Endothelial cell of hepatic sinusoid (primary cell): ENCODE results near the gene NCKAP5.

Experiments
- in situ Hi-C: cut with HindIII; loops from 2 replicates; pipeline ENCODE4 v1.10.0; 2017; ENCODE audit warnings: low sequenced_read_pairs

NCKAP5 gene

DNA sequence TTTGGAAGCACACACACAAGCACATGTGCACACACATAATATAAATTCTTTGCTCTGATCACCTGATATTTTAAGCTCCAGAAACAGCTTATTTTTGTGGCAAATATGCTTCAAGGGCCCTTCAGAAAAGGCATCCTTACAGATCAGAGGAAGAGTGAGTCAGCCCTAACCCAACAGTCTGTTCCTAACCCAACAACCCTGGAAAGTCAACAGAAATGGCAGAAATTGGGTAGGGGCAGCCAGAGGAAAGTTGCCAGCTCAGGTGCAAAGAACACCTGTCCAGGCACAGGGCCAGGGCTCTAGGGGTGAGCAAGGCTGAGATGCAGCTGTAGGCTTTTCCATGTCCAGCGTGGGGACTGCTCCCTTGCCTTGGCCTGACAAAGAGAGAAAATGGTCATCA lies 6.4 kb upstream of the NCKAP5 start:
- in situ Hi-C loops, result loop anchor here (5.0 kb wide), 1 partner anchor 52 kb away; no protein-coding TSS in a partner anchor

DNA sequence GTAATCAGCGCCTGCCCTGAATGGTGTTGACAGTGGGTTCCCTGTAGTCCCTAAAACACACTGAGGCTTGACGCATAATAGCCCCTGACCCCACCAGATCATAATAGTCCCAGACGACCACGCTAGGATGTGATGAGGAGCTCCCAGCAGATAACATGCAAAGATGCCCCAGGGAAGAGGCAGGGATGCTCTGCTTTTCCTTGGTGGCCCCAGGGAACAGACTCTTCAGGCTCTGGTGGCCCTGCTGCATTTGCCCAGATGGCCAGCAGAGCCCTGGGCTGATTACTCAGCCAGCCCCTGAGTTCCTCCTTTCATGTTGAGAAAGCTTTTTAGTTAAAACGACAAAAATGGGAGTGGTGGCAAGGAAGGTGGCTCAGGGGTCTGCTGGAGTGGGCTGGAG lies 5.9 kb upstream of the NCKAP5 start:
- in situ Hi-C loops, result loop anchor here (5.0 kb wide), 1 partner anchor 52 kb away; no protein-coding TSS in a partner anchor

DNA sequence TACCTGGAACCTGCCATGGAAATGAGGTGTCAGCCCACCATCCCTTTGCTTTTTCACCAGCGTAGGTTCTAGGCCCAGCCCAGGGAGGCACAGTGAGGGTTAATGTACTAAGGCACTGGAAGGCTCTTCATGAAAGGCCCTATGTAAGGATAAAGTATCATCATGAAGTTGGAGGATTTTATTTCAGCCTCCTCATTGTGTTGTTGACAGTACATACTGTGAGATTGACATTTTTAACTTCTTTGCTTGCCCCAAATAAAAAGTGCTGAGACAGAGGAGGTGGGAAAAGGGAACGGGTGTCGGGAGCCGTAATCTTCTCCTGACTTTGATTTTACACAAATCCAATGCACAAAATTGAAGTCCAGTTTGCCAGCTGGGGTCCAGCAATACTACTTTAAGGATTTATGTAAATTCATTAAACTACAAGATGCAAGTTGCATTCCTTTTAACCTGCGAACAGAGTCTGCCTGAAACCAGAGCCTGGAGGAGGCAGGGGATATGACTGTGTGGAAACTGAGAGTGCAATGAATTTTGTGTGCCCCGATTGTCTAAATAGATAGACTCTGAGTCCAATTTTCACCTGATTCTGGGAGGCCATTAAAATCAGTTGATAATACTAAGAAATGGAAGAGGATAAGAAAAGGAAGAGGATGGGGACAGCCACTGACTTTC lies 5.4 kb upstream of the NCKAP5 start:
- in situ Hi-C loops, result loop anchor here (5.0 kb wide), 1 partner anchor 51 kb away; no protein-coding TSS in a partner anchor

DNA sequence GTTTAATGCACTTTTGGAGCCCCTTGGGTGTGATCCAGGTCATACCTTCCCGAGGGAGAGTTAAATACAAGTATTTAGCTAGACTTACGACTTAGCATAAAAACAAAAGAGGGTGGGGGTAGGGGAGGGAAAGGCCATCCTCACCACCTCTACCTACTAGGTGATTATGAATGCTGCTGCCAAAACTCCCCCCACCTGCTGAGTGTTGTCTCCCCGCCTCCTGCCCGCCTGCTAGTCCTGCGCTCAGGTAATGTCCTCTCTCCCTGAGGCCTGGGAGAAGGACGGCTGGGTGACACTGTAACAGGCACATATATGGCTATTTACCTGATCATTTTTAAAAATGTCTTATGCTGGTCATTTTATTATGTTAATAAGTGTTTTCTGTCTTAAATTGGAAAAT lies 3.0 kb upstream of the NCKAP5 start:
- in situ Hi-C loops, result loop anchor here (5.0 kb wide), 1 partner anchor 49 kb away; no protein-coding TSS in a partner anchor

DNA sequence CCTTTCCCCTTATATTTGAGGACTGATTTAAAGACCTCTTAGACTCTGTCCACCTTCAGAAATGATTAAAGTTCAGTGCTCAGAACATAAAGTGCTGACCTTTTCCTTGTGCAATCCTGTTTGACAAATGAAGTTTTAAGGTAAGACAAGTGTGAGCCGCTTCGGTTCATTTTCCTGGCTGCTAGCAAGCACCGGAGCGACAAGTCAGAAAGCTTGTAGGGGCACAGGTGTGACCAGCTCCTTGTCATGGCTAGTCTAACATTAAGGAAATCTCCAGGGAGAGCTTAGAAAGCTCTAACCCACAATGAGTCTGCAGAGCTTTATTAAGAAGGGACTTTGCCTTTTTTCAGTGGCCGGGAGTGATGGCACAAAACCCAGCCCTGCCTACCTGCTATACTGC lies 2.3 kb upstream of the NCKAP5 start:
- in situ Hi-C loops, result loop anchor here (5.0 kb wide), 1 partner anchor 48 kb away; no protein-coding TSS in a partner anchor

DNA sequence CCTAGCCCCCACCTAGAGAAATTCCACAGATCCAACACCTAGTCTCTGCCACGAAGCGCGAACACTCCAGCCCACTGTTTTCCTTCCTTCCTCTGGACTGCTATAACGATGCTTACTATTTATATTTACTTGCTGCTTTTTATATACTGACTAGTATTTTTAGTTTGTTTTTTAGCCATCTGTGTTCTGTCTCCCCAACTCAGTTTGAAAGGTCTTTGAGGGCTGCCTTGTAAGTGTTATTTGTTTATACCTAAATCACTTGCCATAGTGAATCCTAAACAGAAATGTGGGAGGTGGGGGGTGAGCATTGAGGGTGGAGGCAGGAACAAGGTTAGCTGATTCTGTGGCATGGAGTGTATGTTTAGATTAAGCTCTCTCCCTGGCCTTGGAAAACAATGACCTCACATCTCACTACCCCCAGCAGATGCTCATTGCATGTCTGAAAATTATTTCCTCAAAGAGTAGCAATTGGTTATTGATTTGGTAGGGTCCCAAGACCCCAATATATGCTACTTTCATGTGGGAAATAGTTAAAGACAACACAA lies 1.1 kb upstream of the NCKAP5 start:
- in situ Hi-C loops, result no loop called here

DNA sequence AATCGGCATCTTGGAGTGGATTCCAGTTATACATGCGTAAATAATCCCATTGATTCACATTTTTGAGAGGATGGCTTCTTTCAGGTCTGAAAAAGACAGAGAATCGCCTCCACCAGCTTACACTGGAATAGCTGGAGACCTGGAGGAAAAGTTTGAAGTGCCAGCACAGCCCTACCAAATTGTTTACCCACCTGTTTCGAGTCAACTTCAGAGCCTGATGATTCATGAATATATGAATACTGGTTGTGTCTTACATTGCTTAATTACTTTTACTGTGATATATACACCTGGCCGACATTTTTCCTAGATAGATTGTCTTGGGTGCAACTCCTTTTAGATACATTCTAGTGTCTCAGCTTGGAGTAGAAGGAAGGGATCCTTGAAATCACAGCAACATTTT lies 335 bp upstream of the NCKAP5 start:
- in situ Hi-C loops, result no loop called here

DNA sequence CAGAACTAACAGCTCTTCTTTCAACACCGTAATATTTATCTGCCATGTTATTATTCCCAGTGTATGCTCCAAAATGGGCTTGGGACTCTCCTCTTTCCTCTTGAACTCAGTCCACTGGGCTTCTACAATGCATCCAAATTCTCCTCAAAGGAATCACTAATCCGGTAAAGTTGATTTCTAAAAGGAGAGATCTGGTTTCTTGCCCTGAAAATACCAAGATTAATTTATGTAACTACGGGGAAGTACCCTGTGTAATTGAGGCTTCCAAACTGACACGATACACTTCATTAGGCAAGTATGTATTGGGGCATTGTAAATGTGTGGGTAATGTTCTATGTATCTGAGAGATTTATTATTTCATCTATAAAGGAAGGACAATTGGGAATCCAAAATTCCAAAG lies 5.7 kb downstream of the NCKAP5 start:
- in situ Hi-C loops, result no loop called here

DNA sequence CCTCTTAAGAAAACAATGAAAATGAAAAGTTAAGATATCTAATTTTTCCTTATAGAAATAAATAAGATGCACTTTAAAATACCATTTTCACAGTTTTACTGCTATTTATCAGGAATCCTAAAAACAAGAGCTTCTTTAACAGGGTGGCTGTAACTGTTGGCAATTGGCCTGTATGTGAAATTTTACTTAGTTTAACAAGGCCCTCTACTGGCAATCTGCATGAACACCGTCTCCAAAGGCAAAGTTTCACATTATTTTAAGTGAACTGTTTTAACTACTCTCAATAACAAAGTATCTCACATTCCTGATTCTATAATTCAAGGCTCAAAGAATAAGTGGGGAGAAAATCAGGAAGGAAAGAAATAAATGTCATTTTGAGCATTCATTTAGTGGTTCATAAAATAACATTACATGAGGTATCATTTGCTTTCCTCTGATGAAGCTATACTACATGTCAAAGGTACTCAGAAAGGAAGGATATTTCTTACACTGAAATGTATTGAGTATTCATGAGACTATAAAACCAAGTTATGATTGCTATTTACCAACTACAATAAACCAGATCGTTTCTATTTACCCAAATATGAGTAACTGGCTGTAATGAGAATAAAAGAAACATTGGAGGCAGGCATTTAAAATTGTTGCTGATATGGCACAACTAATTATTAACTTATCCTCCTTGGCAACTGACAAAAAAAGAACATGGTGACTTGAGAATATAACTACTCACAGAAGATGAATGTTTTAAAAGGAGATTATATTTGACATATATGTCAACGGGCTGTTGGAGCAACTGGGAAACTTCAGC lies 7.0 kb downstream of the NCKAP5 start:
- in situ Hi-C loops, result no loop called here

DNA sequence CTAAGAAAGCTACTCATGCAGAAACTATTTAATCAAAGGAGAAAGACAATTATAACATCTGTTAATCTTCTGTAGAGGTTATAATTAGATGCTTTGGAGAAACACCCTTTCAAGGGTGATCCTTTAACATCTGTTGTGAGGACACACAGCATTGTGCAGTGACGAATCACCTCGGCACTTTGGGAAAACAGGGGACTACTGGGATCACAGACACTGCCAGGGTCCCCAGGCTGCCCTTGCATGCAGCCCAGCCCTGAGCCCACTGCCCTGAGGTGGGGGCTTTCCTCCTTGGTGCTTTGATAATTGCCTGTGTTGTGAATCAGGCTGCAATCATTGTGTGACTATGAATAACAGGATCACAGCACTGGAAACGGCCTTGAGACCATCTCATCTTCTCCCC lies 10.6 kb downstream of the NCKAP5 start:
- in situ Hi-C loops, result no loop called here

DNA sequence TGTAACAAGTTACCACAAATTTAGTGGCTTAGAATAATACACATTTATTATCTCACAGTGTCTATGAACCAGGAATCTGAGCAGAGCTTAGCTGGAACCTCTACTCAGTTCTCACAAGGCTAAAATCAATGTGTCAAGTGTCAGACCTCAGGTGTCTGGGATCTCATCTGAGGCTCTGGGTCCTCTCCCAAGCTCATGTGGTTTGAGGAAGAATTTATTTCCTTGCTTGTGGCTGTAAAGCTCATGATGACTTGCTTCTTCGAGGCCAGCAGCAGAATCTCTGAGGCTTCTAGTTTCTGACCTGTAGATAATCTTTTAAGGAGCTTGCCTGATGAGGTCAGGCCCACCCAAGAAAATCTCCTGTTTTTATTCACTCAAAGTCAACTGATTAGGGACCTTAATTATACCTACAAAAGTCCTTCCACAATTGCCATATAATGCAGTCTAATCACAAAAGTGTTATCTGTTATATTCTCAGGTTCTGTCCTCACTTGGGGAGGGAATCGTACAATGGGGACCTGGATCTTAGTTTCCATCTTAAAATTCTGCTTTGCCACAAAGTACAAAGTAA lies 14.3 kb downstream of the NCKAP5 start:
- in situ Hi-C loops, result no loop called here

DNA sequence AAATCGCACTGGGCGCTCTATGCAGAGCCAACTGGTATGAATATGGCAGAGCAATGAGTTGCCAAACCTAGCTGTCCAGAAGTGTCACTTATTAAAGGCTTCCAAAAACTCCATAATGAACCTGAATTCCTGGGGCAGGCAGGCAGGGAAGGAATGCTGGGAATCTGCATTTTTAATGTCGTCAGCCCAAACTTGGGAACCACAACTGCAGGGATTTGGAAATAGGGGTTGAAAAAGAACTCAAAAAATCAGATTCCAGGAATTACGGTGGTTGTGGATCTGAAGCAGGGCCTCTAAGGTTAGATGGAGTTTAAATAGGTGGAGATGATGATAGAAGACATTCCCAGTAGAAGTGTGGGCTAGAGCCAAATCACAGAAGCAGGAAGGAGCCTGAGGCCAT lies 15.0 kb downstream of the NCKAP5 start:
- in situ Hi-C loops, result no loop called here

DNA sequence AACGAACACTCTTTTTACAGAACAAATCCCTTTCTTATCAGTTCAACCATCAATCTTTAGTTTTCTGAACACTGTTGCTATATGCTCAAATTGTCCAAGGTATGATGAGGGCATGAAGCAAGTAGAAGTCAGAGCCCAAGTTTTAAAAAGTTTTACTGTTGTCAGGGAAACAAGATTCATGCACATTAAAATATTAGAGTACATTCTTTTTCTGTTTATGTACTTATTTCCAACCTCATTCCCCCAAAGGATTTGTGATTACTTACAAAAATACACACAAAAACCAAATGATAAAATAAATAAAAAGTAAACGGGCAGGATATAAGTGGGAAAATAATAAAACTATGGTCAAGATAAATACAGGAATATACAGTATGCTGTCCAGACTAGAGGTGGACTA lies 15.4 kb downstream of the NCKAP5 start:
- in situ Hi-C loops, result no loop called here

DNA sequence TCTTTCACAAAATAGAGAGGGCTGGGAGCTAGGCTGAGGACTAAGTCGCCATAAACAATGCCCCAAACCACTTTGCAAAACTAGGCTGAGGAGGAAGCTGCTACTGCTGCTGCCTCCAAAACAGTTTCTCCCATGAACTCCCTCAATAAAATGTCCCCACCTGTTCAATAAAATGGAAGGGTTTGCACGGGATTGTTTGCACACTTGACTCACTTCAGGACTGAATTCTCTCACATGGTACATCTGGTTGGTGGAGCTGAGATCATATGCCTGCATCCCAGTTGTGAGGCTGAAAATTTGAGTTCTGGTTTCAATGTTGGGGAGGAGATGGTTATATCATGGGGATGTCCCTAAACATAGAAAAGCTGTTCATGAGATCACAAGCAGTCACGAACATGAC lies 26.5 kb downstream of the NCKAP5 start:
- in situ Hi-C loops, result no loop called here

DNA sequence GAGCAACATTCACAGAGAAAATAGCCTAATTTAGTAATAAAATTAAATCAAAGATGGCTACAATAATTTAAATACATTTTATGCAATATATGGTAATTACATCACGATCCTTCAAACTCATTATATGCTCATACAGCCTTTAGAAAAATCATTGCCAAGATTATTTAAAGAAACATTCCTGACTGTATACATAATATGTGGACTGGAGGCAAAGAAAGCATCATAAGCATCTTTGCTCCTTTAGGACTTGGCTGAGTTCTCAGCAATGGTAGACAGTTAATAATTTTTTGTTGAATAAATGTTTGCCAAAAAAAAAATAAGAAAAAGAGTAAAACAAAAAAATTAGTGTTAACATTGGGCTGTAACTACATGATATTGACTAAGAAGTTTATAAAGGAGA lies 26.9 kb downstream of the NCKAP5 start:
- in situ Hi-C loops, result no loop called here

DNA sequence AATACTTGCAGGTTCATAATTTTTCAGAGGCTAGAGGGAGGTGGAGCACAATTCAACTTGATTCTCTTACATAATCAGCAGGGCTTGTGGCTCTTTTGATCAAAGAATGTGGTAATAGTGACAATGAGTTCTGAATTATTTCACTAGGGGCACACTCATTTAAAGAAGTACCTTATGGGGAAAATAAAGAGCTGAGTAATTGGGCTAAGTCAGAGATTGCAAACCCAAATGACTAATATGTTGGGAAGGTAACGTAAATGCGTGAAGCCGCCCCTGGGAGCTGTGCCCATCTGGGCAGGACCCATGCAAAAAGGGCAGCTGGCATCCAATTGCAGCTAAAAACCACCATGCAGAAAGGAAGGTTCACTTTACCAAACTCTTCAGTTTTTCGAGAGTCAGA lies 35.3 kb downstream of the NCKAP5 start:
- in situ Hi-C loops, result no loop called here

DNA sequence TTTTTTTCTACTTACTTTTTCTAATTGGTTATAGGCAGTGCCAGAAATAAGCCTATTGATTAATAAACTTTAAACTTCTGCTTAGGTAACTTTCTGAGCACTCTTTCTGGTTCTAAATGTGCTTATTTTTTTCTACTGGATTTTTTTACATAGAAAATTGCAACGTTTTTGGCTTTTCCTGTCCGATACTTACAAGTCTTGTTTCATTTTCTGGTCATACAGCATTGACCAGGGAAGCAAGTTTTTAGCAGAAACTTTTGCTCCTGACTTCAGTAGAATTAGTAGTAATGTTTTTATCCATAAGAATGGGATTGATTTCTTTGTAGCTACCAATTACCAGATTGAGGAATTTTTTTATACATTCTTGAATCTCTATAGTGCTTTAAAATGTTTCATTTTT lies 36.9 kb downstream of the NCKAP5 start:
- in situ Hi-C loops, result no loop called here

DNA sequence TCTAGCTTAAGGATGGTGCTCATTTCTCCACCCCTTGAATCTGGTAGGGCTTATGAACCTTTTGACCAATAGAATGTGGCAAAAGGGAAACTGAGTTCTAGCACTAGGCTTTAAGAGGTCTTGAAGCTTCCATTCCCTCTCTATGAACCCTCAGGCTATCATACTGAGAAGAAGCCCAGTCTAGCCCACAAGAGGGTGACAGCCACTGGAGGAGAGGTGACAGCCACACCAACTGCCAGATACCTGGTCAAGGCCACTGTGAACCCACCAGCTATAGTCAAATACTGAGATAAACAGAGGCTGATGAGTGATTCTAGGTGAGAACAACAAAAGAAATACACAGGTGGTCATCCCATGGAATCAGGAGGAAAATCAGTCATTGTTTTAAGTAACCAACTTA lies 37.6 kb downstream of the NCKAP5 start:
- in situ Hi-C loops, result no loop called here

DNA sequence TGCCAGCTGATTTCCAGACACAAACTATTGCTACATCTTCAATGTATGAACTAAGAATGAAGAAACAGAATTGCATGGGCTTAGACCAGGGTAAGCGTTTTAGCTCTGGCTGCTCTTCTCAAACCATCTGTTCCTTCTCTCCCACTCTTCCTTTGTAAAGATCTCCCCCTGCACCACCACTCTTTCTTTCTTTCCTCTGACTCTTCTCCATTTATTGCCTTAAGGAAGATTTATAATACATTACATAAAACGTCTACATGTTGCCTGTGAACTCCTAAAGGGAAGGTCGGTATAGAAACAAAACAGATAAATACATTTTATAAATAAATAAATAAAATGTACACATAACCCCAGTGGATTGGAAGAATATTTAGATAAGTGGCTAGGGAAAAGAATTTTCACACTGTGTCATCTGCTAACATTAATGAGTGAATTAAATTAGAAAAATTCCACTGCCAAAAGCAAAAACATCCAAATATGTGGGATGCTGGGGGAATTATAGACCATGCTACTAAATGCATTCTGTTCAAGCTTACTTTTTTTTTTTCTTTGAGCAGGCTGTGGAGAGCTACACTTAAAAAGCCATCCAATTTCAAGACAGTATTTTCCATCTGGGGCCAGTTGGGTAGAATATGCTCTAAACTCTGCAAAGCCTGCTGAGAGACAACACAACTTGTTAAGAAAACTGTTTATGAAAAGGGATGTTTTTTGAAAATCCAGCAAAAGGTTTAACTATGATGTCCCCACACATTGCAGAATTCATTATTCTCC lies 41.5 kb downstream of the NCKAP5 start:
- in situ Hi-C loops, result no loop called here

DNA sequence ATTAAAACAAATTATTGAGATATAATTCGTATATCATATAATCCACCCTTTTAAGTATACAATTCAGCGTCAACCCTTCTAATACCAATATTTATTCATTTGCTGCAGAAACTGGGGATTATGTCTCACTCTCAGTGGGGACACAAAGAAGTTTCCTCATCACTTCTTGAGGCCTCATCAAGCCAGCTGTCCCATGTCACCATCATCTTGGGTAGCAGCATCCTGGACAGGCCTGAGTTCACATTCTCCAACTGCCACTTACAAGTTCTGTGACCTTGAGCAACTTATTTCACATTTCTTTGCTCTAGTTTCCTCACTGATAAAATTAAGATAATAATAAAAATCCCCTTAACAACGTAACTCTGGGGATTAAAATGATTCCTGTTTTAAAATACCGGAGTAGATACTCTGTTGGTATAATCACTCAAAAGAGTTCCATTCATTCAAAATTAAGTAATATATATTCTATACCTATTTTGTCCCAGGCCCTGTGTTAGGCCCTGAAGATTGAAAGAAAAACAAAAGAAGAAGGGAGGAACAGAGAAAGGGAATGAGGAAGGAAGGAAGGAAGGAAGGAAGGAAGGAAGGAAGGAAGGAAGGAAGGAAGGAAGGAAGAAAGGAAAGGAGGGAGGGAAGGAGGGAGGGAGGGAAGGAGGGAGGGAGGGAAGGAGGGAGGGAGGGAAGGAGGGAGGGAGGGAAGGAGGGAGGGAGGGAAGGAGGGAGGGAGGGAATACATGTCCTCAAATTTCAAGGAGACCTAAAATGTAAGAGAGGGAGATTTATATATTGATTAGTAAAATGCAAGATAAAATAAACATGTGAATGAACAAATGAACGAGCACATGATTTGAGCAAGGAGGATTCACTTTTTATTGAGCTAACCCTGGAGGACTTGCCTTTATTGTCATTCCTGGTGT lies 42.4 kb downstream of the NCKAP5 start:
- in situ Hi-C loops, result no loop called here
